Measurements from ENCODE around the gene HMGN1. TPM values are rescaled to one million over a fixed set of nuclear protein-coding genes. Genes with fewer than 3 reads are reported as not detected.

HMGN1 gene, protein sequence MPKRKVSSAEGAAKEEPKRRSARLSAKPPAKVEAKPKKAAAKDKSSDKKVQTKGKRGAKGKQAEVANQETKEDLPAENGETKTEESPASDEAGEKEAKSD
- 164 and 250 TPM in 2 replicates for total RNA-seq

DNA sequence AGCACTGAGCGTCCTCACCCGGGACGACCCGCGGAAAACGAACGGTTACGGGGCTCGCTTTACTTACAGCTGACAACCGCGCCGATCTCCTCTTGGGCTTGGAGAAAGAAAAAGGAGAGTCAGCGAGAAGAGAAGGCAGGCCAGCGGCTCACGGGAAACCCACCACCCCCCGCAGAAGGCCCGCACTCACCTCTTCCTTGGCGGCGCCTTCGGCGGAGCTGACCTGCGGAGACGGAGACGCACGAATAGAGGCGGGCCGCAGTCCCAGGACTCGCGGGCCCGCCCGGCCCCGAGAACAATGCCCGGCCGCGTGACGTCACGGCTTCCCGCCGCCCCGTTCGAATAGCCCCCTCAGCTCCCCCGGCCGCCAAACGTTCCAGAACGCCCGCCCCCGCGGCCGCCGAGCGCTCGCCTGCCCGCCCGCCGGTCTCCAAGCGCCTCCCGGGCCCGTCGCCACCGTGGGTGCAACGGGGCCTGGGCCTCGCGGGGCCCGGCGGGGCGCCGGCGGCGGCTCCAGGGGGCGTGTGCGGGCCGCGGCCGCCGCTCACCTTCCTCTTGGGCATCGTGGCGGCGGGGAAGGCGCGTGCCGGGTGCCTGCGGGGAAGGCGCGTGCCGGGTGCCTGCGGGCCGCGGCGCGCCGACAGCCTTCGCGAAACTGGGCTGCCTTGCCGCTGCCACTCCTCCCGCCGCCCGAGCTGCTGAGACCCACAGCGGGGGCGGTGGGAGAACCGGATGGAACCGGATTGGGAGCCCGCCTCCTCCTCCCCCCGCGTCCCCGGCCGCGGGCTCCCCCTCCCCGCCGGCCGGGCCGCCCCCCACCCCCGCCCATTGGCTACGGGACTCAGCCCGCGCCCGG, at the start of gene HMGN1:
Gene HMGN1 (minus strand): TSS at position 734 of the 856 bp plus-strand sequence. CDS start 171 bp downstream, at position 563.

DNA sequence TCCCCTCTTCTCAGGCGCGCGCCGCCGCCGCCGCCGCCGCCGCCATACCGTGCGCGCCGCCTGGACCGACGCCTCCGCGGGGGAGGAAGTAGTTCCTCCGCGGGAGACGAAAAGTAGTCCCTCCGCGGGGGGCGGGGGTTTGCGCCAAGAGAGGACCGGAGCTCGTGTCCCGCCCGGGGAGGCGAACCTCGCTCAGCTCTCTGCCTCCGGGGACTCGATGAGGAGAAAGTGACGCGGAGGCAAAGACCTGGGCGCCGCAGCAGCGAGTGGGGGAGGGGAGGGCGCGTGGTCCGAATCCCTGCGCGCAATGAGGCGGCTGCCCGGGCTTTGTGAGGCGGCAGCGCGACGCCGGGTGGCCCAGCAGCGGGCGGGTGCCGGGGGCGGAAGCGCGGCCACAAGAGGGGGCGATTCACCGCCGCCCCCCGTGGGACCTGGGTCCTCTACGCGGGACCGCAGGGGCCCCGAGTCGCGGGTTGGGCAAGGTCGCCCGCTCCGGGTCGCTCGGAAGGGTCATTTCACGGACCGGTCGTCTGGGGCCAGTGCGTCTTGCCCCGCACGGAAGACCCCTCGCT, 35.2 kb downstream of the HMGN1 start, which contains the start of gene BRWD1:
Gene BRWD1 (minus strand): TSS at position 62 of the 572 bp plus-strand sequence. CDS start 141 bp downstream, outside the sequence.

Other genes with a start within 250 kb of the HMGN1 start
- gene PSMG1, start 165.6 kb downstream of the HMGN1 start, total RNA-seq: 49.8 and 59.3 TPM in 2 replicates
- 48.5 and 70.6 TPM in 2 replicates for gene BRWD1, start 35.5 kb downstream of the HMGN1 start, total RNA-seq
- 0.52 and 0.65 TPM in 2 replicates for gene LCA5L, start 96.7 kb upstream of the HMGN1 start, total RNA-seq
- 0.33 and 1.0 TPM in 2 replicates for gene SH3BGR, start 102.9 kb upstream of the HMGN1 start, total RNA-seq